GM20000 (cell line): Measurements from ENCODE around the gene RICTOR.

Source experiments
- DNase-seq: peaks from one replicate; pipeline ENCODE4 v3.0.0; 2012; ENCODE audit warnings: low spot score
- CTCF ChIP-seq: IDR thresholded peaks from 2 replicates; pipeline ENCODE4 v1.5.1; 2012; ENCODE audit warnings: mild to moderate bottlenecking, control low read depth; ENCODE audit errors: extremely low read depth, missing control alignments

RICTOR gene

GRCh38 chr5:39092581-39093351 lies 18.6 kb upstream of the RICTOR start:
- no peak for DNase-seq
- TF ChIP-seq CTCF, result no peak

- no peak for TF ChIP-seq CTCF
- DNase-seq, result no peak
These were observed 17.9 kb upstream of the RICTOR start for GRCh38 chr5:39091940-39092580.

GRCh38 chr5:39083968-39084367 lies 9.8 kb upstream of the RICTOR start:
- DNase-seq, result no peak
- no peak for TF ChIP-seq CTCF

GRCh38 chr5:39082995-39083394 lies 8.8 kb upstream of the RICTOR start:
- DNase-seq, result no peak
- TF ChIP-seq CTCF, result no peak

GRCh38 chr5:39080597-39081204 lies 6.5 kb upstream of the RICTOR start:
- DNase-seq, result peak; percentile 56
- TF ChIP-seq CTCF, result peak; percentile 82

GRCh38 chr5:39080168-39080567 lies 6.0 kb upstream of the RICTOR start:
- no peak for DNase-seq
- TF ChIP-seq CTCF, result no peak

- DNase-seq, result no peak
- TF ChIP-seq CTCF, result no peak
These were observed 4.9 kb upstream of the RICTOR start for GRCh38 chr5:39079147-39079546.
